H1 (cell line): ENCODE results near the gene RIBC2. TPM values are rescaled to one million over a fixed set of nuclear protein-coding genes. Genes with fewer than 3 reads are reported as not detected.

ENCODE experiments used
- CTCF ChIA-PET: fragments of 300-600 bp; sonication (Branson Sonifier 250); formaldehyde crosslinking; loops from one replicate; lab custom pipeline; 2021; ENCODE audit not compliant: partially characterized antibody; lab: Charles Lee
- POLR2A ChIA-PET: fragments of 300-600 bp; sonication (Branson Sonifier 250); formaldehyde crosslinking; loops from one replicate; lab custom pipeline; 2021; ENCODE audit warnings: inconsistent platforms; ENCODE audit not compliant: partially characterized antibody; lab: Charles Lee
- DNase-seq, 2 experiments: peaks; one replicate each; pipeline versions ENCODE4 v3.0.0 to v3.0.0-alpha.2; 2010 to 2022; ENCODE audit warnings: low spot score in 2 of 2, low read depth in 1 of 2, mixed read lengths in 1 of 2
- FAIRE-seq: peaks from 2 replicates; lab custom pipeline; 2011; peaks lifted over from hg19 to GRCh38; lab: Jason Lieb, UNC
- H2AFZ ChIP-seq: 2 replicates; pipeline ENCODE4 v1.8.1; 2012; ENCODE audit warnings: low read length, inconsistent platforms
- H2AK5ac ChIP-seq: 2 replicates; pipeline ENCODE4 v1.6.1; 2013; ENCODE audit warnings: low read depth, low read length
- H2BK120ac ChIP-seq: replicated peaks from 2 replicates; pipeline ENCODE3; 2013; ENCODE audit warnings: low read depth, low read length, inconsistent platforms
- H2BK12ac ChIP-seq: 2 replicates; pipeline ENCODE4 v1.6.1; 2013; ENCODE audit warnings: low read depth, low read length
- H2BK15ac ChIP-seq: 2 replicates; pipeline ENCODE4 v1.6.1; 2013; ENCODE audit warnings: low read length
- H2BK20ac ChIP-seq: 2 replicates; pipeline ENCODE4 v1.6.1; 2013; ENCODE audit warnings: low read length
- H2BK5ac ChIP-seq: 2 replicates; pipeline ENCODE4 v1.6.1; 2013; ENCODE audit warnings: low read depth, low read length
- H3K14ac ChIP-seq: 2 replicates; pipeline ENCODE4 v1.6.1; 2013; ENCODE audit warnings: inconsistent platforms; ENCODE audit not compliant: insufficient read length
- H3K18ac ChIP-seq: 2 replicates; pipeline ENCODE4 v1.6.1; 2013; ENCODE audit warnings: low read length; ENCODE audit errors: extremely low read depth
- H3K23ac ChIP-seq: 2 replicates; pipeline ENCODE4 v1.6.1; 2013; ENCODE audit warnings: inconsistent platforms; ENCODE audit not compliant: insufficient read length
- H3K23me2 ChIP-seq: 2 replicates; pipeline ENCODE4 v1.6.1; 2013; ENCODE audit warnings: low read depth, low read length
- H3K27ac ChIP-seq: 2 replicates; pipeline ENCODE4 v1.6.1; 2011; ENCODE audit warnings: low read depth, low read length, inconsistent platforms
- H3K27me3 ChIP-seq, 4 experiments: replicated peaks in 1 of 4; 1 replicate in 1 of 4; 2 replicates in 3 of 4; pipeline versions ENCODE4 v1.6.1 to v1.8.1; 2011 to 2013; ENCODE audit warnings: low read length in 3 of 4, mild to moderate bottlenecking in 3 of 4, inconsistent platforms in 2 of 4, mixed read lengths in 2 of 4, moderate library complexity in 1 of 4; ENCODE audit not compliant: control insufficient read depth in 3 of 4, insufficient read depth in 3 of 4; ENCODE audit errors: extremely low read depth in 1 of 4
- H3K36me3 ChIP-seq, 4 experiments: 2 replicates each; pipeline versions ENCODE4 v1.6.1 to v1.8.1; 2011 to 2013; ENCODE audit warnings: mild to moderate bottlenecking in 4 of 4, low read length in 3 of 4, moderate library complexity in 2 of 4, control low read depth in 1 of 4, inconsistent platforms in 1 of 4; ENCODE audit not compliant: insufficient read depth in 4 of 4, control insufficient read depth in 2 of 4
- H3K4ac ChIP-seq: replicated peaks from 2 replicates; pipeline ENCODE3; 2013; ENCODE audit warnings: low read length, low read depth, mixed read lengths, inconsistent platforms; ENCODE audit not compliant: insufficient read length
- H3K4me1 ChIP-seq, 4 experiments: replicated peaks in 1 of 4; 1 replicate in 1 of 4; 2 replicates in 3 of 4; pipeline versions ENCODE4 v1.6.1 to v1.8.1; 2011 to 2013; ENCODE audit warnings: low read length in 3 of 4, inconsistent platforms in 2 of 4, mixed read lengths in 1 of 4; ENCODE audit not compliant: insufficient read depth in 4 of 4, control insufficient read depth in 3 of 4
- H3K4me2 ChIP-seq, 2 experiments: 2 replicates each; pipeline versions ENCODE4 v1.6.1 to v1.8.1; 2011 to 2013; ENCODE audit warnings: low read depth in 2 of 2, low read length in 2 of 2, control low read depth in 1 of 2, inconsistent platforms in 1 of 2, mild to moderate bottlenecking in 1 of 2; ENCODE audit not compliant: insufficient read depth in 1 of 2
- H3K4me3 ChIP-seq, 4 experiments: fragments of 200-600, 300-600 bp in 1 of 4; sonication (generic), shearing (Covaris generic), sonication (Bioruptor Twin) in 1 of 4; 2 replicates each; pipeline versions ENCODE4 v1.5.1 to v1.8.1; 2011 to 2016; ENCODE audit warnings: low read length in 4 of 4, low read depth in 3 of 4, control low read depth in 2 of 4, inconsistent platforms in 2 of 4, mild to moderate bottlenecking in 2 of 4, mixed read lengths in 1 of 4, moderate library complexity in 1 of 4; ENCODE audit not compliant: insufficient read depth in 2 of 4; ENCODE audit errors: extremely low read depth in 1 of 4
- H3K56ac ChIP-seq: replicated peaks from 2 replicates; pipeline ENCODE3; 2013; ENCODE audit warnings: low read depth, mild to moderate bottlenecking, mixed read lengths, low read length, inconsistent platforms; ENCODE audit not compliant: insufficient read length
- H3K79me1 ChIP-seq: 2 replicates; pipeline ENCODE4 v1.6.1; 2013; ENCODE audit warnings: low read depth, low read length, control low read depth
- H3K79me2 ChIP-seq, 2 experiments: 2 replicates each; pipeline versions ENCODE4 v1.6.1 to v1.8.1; 2012 to 2013; ENCODE audit warnings: low read length in 2 of 2, mild to moderate bottlenecking in 2 of 2, inconsistent platforms in 1 of 2; ENCODE audit not compliant: insufficient read depth in 2 of 2, control insufficient read depth in 1 of 2
- H3K9ac ChIP-seq, 4 experiments: replicated peaks in 1 of 4; 1 replicate in 1 of 4; 2 replicates in 3 of 4; pipeline versions ENCODE4 v1.6.1 to v1.8.1; 2011 to 2013; ENCODE audit warnings: low read depth in 3 of 4, low read length in 3 of 4, control low read depth in 2 of 4, mild to moderate bottlenecking in 2 of 4, moderate library complexity in 2 of 4, inconsistent platforms in 1 of 4; ENCODE audit errors: extremely low read depth in 1 of 4
- H3K9me3 ChIP-seq, 2 experiments: 2 replicates each; pipeline versions ENCODE4 v1.6.1 to v1.8.1; 2012 to 2013; ENCODE audit warnings: mild to moderate bottlenecking in 2 of 2, moderate library complexity in 2 of 2, control low read depth in 1 of 2, inconsistent platforms in 1 of 2, low read depth in 1 of 2, low read length in 1 of 2, mixed read lengths in 1 of 2; ENCODE audit not compliant: insufficient read depth in 2 of 2
- H4K20me1 ChIP-seq, 2 experiments: replicated peaks in 1 of 2; 2 replicates each; pipeline versions ENCODE3 to v1.8.1; 2011 to 2013; ENCODE audit warnings: inconsistent platforms in 2 of 2, low read length in 2 of 2, mild to moderate bottlenecking in 1 of 2; ENCODE audit not compliant: insufficient read depth in 2 of 2, control insufficient read depth in 1 of 2
- H4K5ac ChIP-seq: 2 replicates; pipeline ENCODE4 v1.6.1; 2013; ENCODE audit warnings: low read length, low read depth, mixed read lengths, inconsistent platforms; ENCODE audit not compliant: insufficient read length
- H4K8ac ChIP-seq: 2 replicates; pipeline ENCODE4 v1.8.0; 2013; ENCODE audit warnings: mild to moderate bottlenecking, moderate library complexity, low read length, inconsistent platforms; ENCODE audit not compliant: insufficient read depth; ENCODE audit errors: extremely low read depth
- H4K91ac ChIP-seq: replicated peaks from 2 replicates; pipeline ENCODE3; 2013; ENCODE audit warnings: low read length, mixed read lengths, inconsistent platforms; ENCODE audit not compliant: insufficient read length
- ASH2L ChIP-seq: fragments of 200-600, 300-600 bp; sonication (generic); IDR thresholded peaks from one replicate; pipeline ENCODE4 v1.7.1; 2017; ENCODE audit warnings: low read length
- ATF3 ChIP-seq: IDR thresholded peaks from 2 replicates; pipeline ENCODE4 v1.6.1; 2011; ENCODE audit warnings: low read depth, mild to moderate bottlenecking, low read length; ENCODE audit not compliant: insufficient read depth
- CHD1 ChIP-seq: IDR thresholded peaks from 2 replicates; pipeline ENCODE4 v1.6.1; 2012; ENCODE audit warnings: low read depth, low read length, improper control_type of control experiment
- CHD2 ChIP-seq: IDR thresholded peaks from 2 replicates; pipeline ENCODE4 v1.6.1; 2012; ENCODE audit warnings: low read length, improper control_type of control experiment
- CREB1 ChIP-seq: IDR thresholded peaks from 2 replicates; pipeline ENCODE4 v1.6.1; 2012; ENCODE audit warnings: inconsistent platforms
- KDM1A ChIP-seq: fragments of 200-600, 300-600 bp; sonication (generic); IDR thresholded peaks from 2 replicates; pipeline ENCODE4 v1.7.1; 2016; ENCODE audit warnings: mild to moderate bottlenecking, low read length, borderline replicate concordance
- NRF1 ChIP-seq: IDR thresholded peaks from 2 replicates; pipeline ENCODE4 v1.6.1; 2011; ENCODE audit warnings: mild to moderate bottlenecking, low read depth, low read length, improper control_type of control experiment
- POLR2A ChIP-seq, 2 experiments: IDR thresholded peaks; 1 replicate in 1 of 2; 2 replicates in 1 of 2; pipeline ENCODE4 v1.6.1; 2011; ENCODE audit warnings: low read depth in 2 of 2, low read length in 2 of 2, mild to moderate bottlenecking in 2 of 2; ENCODE audit errors: control extremely low read depth in 1 of 2
- POU5F1 ChIP-seq: IDR thresholded peaks from 2 replicates; pipeline ENCODE4 v1.6.1; 2011; ENCODE audit warnings: low read depth, mild to moderate bottlenecking, low read length, moderate library complexity
- SP1 ChIP-seq: IDR thresholded peaks from 2 replicates; pipeline ENCODE4 v1.6.1; 2011; ENCODE audit warnings: low read depth, low read length
- SP2 ChIP-seq: IDR thresholded peaks from 2 replicates; pipeline ENCODE4 v1.6.1; 2012; ENCODE audit warnings: mild to moderate bottlenecking, low read length, inconsistent platforms
- SP4 ChIP-seq: IDR thresholded peaks from 2 replicates; pipeline ENCODE4 v1.6.1; 2012; ENCODE audit warnings: low read length, inconsistent platforms
- TBP ChIP-seq: IDR thresholded peaks from 2 replicates; pipeline ENCODE4 v1.6.1; 2011; ENCODE audit warnings: low read depth, low read length, improper control_type of control experiment
- TCF12 ChIP-seq: IDR thresholded peaks from 2 replicates; pipeline ENCODE4 v1.6.1; 2011; ENCODE audit warnings: low read depth, mild to moderate bottlenecking, low read length
- WGBS, 2 experiments: shearing (Covaris generic) in 1 of 2; methylation state at CpG; one replicate each; pipeline versions ENCODE4 v1.1.6 to v1.1.7; 2013 to 2015; ENCODE audit warnings: low lambda C conversion rate in 2 of 2, mixed read lengths in 2 of 2, inconsistent platforms in 1 of 2, low coverage in 1 of 2, missing lambda C conversion rate in 1 of 2; ENCODE audit not compliant: insufficient replicate concordance in 2 of 2, insufficient coverage in 1 of 2, insufficient read length in 1 of 2; ENCODE audit errors: extremely low coverage in 1 of 2, missing lambda C conversion rate in 1 of 2; 5-methylcytosine and 5-hydroxymethylcytosine counted together
- polyA plus RNA-seq, 7 experiments: library from polyadenylated mRNA; depleted of rRNA in 3 of 7; stranded (reverse) in 5 of 7; unstranded in 2 of 7; fragments of >200 nt in 5 of 7; fragments of 200-250 nt in 2 of 7; gene quantifications; 1 replicate in 5 of 7; 2 replicates in 1 of 7; 4 replicates in 1 of 7; pipeline versions ENCODE4 v1.2.1 to v1.2.3, GENCODE V29; 2011 to 2013; ENCODE audit warnings: missing spikeins in 2 of 7, mixed read lengths in 2 of 7
- total RNA-seq: library from RNA; stranded (reverse); fragmentation: NEBNext Ultra II Directional; extraction: Animal tissue kit (Norgen Biotek cat#: 25700); gene quantifications from 2 replicates; pipeline ENCODE4 v1.2.1, GENCODE V29; 2021

The RIBC2 gene
- total and polyA plus RNA-seq, 2 of the 8 experiments (the other 6 are each of a cell fraction or from before 2014, with no cell fraction given) = 0.79 to 2.1 TPM

GRCh38 chr22:45429981-45430775 is 16.7 kb downstream of the RIBC2 start:
- Histone ChIP-seq H3K4me2 (no peak overlapping the region), H3K27me3 (no peaks in the 10 kb centered on the region), H3K18ac (no peak overlapping the region), H3K56ac (no peak overlapping the region), H2BK120ac (no peak overlapping the region), H3K23ac (no peak overlapping the region), H2BK15ac (no peak overlapping the region), H2BK12ac (no peak overlapping the region), H3K14ac (no peak overlapping the region), H3K27ac (no peak overlapping the region), H3K23me2 (no peaks in the 10 kb centered on the region), H3K4ac (no peak overlapping the region), H4K20me1 (peaks cover 0 to 2% of the 10 kb centered on the region in 2 experiments), H3K9ac (no peak overlapping the region), H2AK5ac (no peak overlapping the region), H2BK20ac (no peak overlapping the region), H3K79me1 (no peaks in the 10 kb centered on the region), H2BK5ac (no peak overlapping the region), H3K36me3 (no peaks in the 10 kb centered on the region), H3K4me1 (peaks cover 0 to 5% (median 0%) of the 10 kb centered on the region in 4 experiments; a peak in 1 of 7 replicates), H2AFZ (no peak overlapping the region), H3K9me3 (no peaks in the 10 kb centered on the region), H4K5ac (no peak overlapping the region), H3K79me2 (no peaks in the 10 kb centered on the region), H4K91ac (no peak overlapping the region), H4K8ac (no peak overlapping the region), H3K4me3 (no peak overlapping the region)
- TF ChIP-seq ASH2L = no peak
- no peak for TF ChIP-seq NRF1
- TF ChIP-seq TCF12 = no peak
- TF ChIP-seq SP4 = no peak
- TF ChIP-seq POLR2A (IDR thresholded peaks at IDR 0.05; ENCODE audit: control extremely low read depth in 1 of 2, low read depth in 2 of 2, low read length in 2 of 2) = no peak
- no peak for TF ChIP-seq CHD2
- no peak for TF ChIP-seq SP2
- no peak for TF ChIP-seq TBP
- no peak for TF ChIP-seq SP1
- TF ChIP-seq KDM1A = no peak
- TF ChIP-seq POU5F1 = no peak
- TF ChIP-seq CREB1 = no peak
- no peak for TF ChIP-seq CHD1
- TF ChIP-seq ATF3 = no peak
- ChIA-PET CTCF (interaction anchor here (1.0 to 1.9 kb wide), 2 partner anchors 11 to 14 kb away, joined by 4 to 6 read pairs; no protein-coding TSS in a partner anchor), POLR2A (no interaction called here)
- no peak for DNase-seq
- 80% methylated on average over 16 of the region's 18 CpGs; no CpG with 5 or more reads in 1 of the 2 experiments for WGBS, 2 experiments
- no peak for FAIRE-seq
